ENCODE measurements around the gene OTOP2.

DNA sequence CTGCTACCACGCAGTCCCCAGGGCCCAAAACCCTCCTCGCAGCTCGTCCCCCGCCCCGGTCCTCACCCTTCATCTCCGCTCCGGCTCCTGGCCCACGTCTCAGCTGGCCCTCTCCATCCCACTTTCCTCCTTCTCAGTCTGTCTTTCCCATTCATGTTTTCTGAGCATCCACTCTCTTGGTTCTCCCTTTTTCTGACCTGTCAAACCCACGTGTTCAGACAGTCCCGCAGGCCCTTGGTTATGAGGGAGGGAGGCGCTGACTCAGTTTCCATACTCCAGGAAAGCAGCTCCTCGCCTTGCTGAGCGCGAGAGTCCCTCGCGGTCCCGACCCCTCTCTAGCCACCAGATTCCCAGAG is 48.9 kb downstream of the OTOP2 start:
- TF ChIP-seq, protein P1, sequence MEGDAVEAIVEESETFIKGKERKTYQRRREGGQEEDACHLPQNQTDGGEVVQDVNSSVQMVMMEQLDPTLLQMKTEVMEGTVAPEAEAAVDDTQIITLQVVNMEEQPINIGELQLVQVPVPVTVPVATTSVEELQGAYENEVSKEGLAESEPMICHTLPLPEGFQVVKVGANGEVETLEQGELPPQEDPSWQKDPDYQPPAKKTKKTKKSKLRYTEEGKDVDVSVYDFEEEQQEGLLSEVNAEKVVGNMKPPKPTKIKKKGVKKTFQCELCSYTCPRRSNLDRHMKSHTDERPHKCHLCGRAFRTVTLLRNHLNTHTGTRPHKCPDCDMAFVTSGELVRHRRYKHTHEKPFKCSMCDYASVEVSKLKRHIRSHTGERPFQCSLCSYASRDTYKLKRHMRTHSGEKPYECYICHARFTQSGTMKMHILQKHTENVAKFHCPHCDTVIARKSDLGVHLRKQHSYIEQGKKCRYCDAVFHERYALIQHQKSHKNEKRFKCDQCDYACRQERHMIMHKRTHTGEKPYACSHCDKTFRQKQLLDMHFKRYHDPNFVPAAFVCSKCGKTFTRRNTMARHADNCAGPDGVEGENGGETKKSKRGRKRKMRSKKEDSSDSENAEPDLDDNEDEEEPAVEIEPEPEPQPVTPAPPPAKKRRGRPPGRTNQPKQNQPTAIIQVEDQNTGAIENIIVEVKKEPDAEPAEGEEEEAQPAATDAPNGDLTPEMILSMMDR (IDR thresholded peaks at IDR 0.05): no peak
- no peak for TF ChIP-seq POLR2A (IDR thresholded peaks at IDR 0.05)
- no peak for TF ChIP-seq POLR2AphosphoS5 (IDR thresholded peaks at IDR 0.05)
- no peak for TF ChIP-seq EP300 (IDR thresholded peaks at IDR 0.05)
